A673 (cell line): ENCODE data around the gene HS6ST2. TPM values are rescaled to one million over a fixed set of nuclear protein-coding genes. Genes with fewer than 3 reads are reported as not detected.

Source experiments
- BruUV-seq: library from RNA; stranded (reverse); fragments of 400-500 nt; replicated peaks from 2 replicates; lab custom pipeline; 2021; lab: Mats Ljungman, UMichigan
- CTCF ChIA-PET: fragments of 300-600 bp; sonication (Branson Sonifier 250); formaldehyde crosslinking; loops from one replicate; lab custom pipeline; 2022; ENCODE audit warnings: antibody characterized with exemption; lab: Charles Lee
- POLR2A ChIA-PET: fragments of 300-600 bp; sonication (Branson Sonifier 250); formaldehyde crosslinking; loops from one replicate; lab custom pipeline; 2022; ENCODE audit warnings: antibody characterized with exemption; ENCODE audit not compliant: low non-redundant PET; lab: Charles Lee
- DNase-seq: peaks from one replicate; pipeline ENCODE4 v3.0.0-alpha.2; 2015; ENCODE audit warnings: low spot score
- H3K27ac ChIP-seq: fragments of 200-600 bp; sonication (generic); 2 replicates; pipeline ENCODE4 v1.5.1; 2016; ENCODE audit warnings: mixed run types, low read depth, mild to moderate bottlenecking, mixed read lengths, antibody characterized with exemption, low read length; ENCODE audit not compliant: poor library complexity, severe bottlenecking
- H3K27me3 ChIP-seq: fragments of 200-600 bp; sonication (generic); replicated peaks from 2 replicates; pipeline ENCODE4 v1.6.1; 2017; ENCODE audit warnings: mixed run types, low read depth, mild to moderate bottlenecking, mixed read lengths, antibody characterized with exemption, low read length; ENCODE audit not compliant: insufficient read depth, poor library complexity
- H3K36me3 ChIP-seq: fragments of 200-600 bp; sonication (generic); 2 replicates; pipeline ENCODE4 v1.6.1; 2016; ENCODE audit warnings: mixed run types, mild to moderate bottlenecking, mixed read lengths, antibody characterized with exemption, low read length; ENCODE audit not compliant: insufficient read depth, poor library complexity, severe bottlenecking
- H3K4me1 ChIP-seq: fragments of 200-600 bp; sonication (generic); 2 replicates; pipeline ENCODE4 v1.6.1; 2017; ENCODE audit warnings: mixed run types, mild to moderate bottlenecking, mixed read lengths, antibody characterized with exemption, low read length; ENCODE audit not compliant: insufficient read depth, poor library complexity, severe bottlenecking
- H3K4me3 ChIP-seq: fragments of 200-600 bp; sonication (generic); 2 replicates; pipeline ENCODE4 v1.5.1; 2016; ENCODE audit warnings: low read depth, mixed run types, mild to moderate bottlenecking, mixed read lengths, low read length; ENCODE audit not compliant: poor library complexity, severe bottlenecking
- H3K9me3 ChIP-seq: fragments of 200-600 bp; sonication (generic); 2 replicates; pipeline ENCODE4 v1.6.1; 2016; ENCODE audit warnings: mixed run types, low read depth, mild to moderate bottlenecking, mixed read lengths, antibody characterized with exemption, low read length; ENCODE audit not compliant: poor library complexity, severe bottlenecking
- EZH2 ChIP-seq: fragments of 200-600 bp; sonication (generic); IDR thresholded peaks from 2 replicates; pipeline ENCODE4 v1.6.1; 2017; ENCODE audit warnings: borderline replicate concordance, low read depth, mild to moderate bottlenecking, mixed read lengths, antibody characterized with exemption, low read length; ENCODE audit not compliant: poor library complexity, severe bottlenecking
- intact Hi-C: fragments of 100-400 bp; cut with micrococcal nuclease; formaldehyde crosslinking; loops from one replicate; pipeline ENCODE4 v1.10.0; 2022; ENCODE audit not compliant: unreplicated experiment
- total RNA-seq: library from RNA; stranded (reverse); gene quantifications from 2 replicates; pipeline ENCODE4 v1.2.3, GENCODE V29; 2021
- TF ChIP-seq, protein P1 (sequence below): fragments of 300-800, 200-600 bp; sonication (generic); conservative IDR thresholded peaks from 2 replicates; pipeline ENCODE4 v1.5.1; 2017; ENCODE audit warnings: low read depth, mild to moderate bottlenecking, antibody characterized with exemption, low read length, moderate library complexity, mixed read lengths

The HS6ST2 gene
- total RNA-seq, 1 experiment from 2014 or later, result 6.9 TPM

DNA sequence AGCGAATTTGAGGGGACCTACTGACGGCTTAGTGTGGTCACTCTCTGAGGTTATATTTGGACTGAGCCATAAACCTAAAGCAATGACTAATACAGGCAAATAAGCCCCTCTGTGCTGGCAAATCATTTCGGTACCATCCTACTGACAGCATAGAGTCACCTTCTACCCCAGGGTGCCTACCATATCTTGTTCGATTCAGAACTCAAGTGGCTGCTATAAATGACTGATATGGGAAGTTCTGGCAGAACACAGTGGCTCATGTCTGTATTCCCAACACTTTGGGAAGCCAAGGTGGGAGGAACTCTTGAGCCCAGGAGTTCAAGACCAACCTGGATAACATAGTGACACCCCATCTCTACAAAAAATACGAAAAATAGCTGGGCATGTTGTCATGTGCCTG is 243.5 kb downstream of the HS6ST2 start:
- no TSS peak for BruUV-seq
- intact Hi-C loops, result no loop called here
- no peak for DNase-seq
- CTCF ChIA-PET, result no interaction called here
- TF ChIP-seq, protein P1, sequence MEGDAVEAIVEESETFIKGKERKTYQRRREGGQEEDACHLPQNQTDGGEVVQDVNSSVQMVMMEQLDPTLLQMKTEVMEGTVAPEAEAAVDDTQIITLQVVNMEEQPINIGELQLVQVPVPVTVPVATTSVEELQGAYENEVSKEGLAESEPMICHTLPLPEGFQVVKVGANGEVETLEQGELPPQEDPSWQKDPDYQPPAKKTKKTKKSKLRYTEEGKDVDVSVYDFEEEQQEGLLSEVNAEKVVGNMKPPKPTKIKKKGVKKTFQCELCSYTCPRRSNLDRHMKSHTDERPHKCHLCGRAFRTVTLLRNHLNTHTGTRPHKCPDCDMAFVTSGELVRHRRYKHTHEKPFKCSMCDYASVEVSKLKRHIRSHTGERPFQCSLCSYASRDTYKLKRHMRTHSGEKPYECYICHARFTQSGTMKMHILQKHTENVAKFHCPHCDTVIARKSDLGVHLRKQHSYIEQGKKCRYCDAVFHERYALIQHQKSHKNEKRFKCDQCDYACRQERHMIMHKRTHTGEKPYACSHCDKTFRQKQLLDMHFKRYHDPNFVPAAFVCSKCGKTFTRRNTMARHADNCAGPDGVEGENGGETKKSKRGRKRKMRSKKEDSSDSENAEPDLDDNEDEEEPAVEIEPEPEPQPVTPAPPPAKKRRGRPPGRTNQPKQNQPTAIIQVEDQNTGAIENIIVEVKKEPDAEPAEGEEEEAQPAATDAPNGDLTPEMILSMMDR, result no peak
- no peak for TF ChIP-seq EZH2
- POLR2A ChIA-PET, result no interaction called here
- Histone ChIP-seq H3K27ac (no peak overlapping the region), H3K27me3 (peaks cover 3% of the 10 kb centered on the region), H3K9me3 (no peaks in the 10 kb centered on the region), H3K4me3 (no peak overlapping the region), H3K4me1 (no peaks in the 10 kb centered on the region), H3K36me3 (no peaks in the 10 kb centered on the region)

DNA sequence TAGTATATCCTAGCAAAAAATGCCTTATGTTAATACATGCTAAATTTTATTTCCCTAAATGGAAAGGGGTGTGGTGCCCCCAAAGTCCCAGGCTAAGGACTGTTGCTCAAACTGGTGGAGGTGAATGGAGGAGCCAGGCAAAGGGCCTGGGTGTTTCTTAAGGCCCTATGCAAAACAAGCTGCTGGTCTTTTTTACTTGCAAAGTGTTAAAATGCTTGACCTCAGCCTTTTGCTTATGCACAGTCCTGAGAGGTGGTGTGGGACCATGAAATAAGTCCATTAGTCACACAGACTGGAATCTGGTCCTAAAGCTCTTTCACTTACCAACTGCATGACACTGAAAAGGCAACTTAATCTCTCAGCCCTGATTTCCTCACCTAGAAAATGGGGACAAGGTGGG is 246.1 kb downstream of the HS6ST2 start:
- TF ChIP-seq, protein P1, result no peak
- TF ChIP-seq EZH2, result no peak
- ChIA-PET CTCF (no interaction called here), POLR2A (no interaction called here)
- BruUV-seq, result no TSS peak
- no peaks in the 10 kb centered on the region for H3K36me3 ChIP-seq
- intact Hi-C loops, result no loop called here
- no peak overlapping the region for H3K4me3 ChIP-seq
- no peaks in the 10 kb centered on the region for H3K9me3 ChIP-seq
- H3K27me3 ChIP-seq, result peaks cover 3% of the 10 kb centered on the region
- H3K27ac ChIP-seq, result no peak overlapping the region
- H3K4me1 ChIP-seq, result no peaks in the 10 kb centered on the region
- no peak for DNase-seq

DNA sequence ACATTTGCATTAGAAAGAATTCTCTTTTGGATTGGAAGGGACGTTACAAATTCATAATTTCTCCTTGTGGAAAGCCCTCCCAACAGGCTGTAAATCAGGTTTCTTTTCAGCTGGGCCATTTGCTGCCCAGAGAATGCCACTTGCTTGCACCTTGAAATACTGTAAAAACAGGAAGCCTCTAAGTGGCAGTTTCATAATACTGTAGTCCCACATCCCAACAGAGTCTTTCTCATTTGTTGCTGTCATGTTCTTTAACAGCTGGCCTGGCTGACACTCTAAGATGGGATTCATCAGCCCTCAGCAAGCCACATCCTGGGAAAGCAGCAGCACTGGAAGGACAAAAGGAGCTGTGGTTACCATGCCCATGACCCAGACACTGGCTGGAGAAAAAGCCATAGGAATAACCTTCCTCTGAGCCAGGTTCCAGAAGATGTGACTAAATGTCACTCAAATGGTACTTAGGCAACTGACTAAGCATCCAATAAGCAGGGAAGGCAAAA is 247.7 kb downstream of the HS6ST2 start:
- DNase-seq, result no peak
- BruUV-seq, result no TSS peak
- intact Hi-C loops, result no loop called here
- Histone ChIP-seq H3K27me3 (no peaks in the 10 kb centered on the region), H3K27ac (no peak overlapping the region), H3K9me3 (no peaks in the 10 kb centered on the region), H3K4me1 (no peaks in the 10 kb centered on the region), H3K4me3 (no peak overlapping the region), H3K36me3 (no peaks in the 10 kb centered on the region)
- ChIA-PET POLR2A (no interaction called here), CTCF (no interaction called here)
- TF ChIP-seq EZH2, result no peak
- TF ChIP-seq, protein P1, result no peak
